Peyer's patch (tissue), 4 donors: ENCODE measurements around the gene NFATC4. TPM values are rescaled to one million over a fixed set of nuclear protein-coding genes. Genes with fewer than 3 reads are reported as not detected.
A peak's percentile ranks its signal among the peaks of the same experiment; 100 is the strongest.

ENCODE experiments used
- DNase-seq, 3 donors: peaks; one replicate each; pipeline ENCODE4 v3.0.0-alpha.2; 2017 to 2019
- H3K27ac ChIP-seq, 4 donors: fragments of 200-600 bp; sonication (generic); one replicate each; pipeline ENCODE4 v1.5.1; 2016 to 2019
- H3K27me3 ChIP-seq, 2 donors: fragments of 200-600 bp; sonication (generic); one replicate each; pipeline ENCODE4 v1.5.1; 2019
- H3K36me3 ChIP-seq, 3 donors: fragments of 200-600 bp; sonication (generic); one replicate each; pipeline ENCODE4 v1.5.1; 2016 to 2019
- H3K4me1 ChIP-seq, 4 donors: fragments of 200-600 bp; sonication (generic); one replicate each; pipeline ENCODE4 v1.5.1; 2016 to 2019
- H3K4me3 ChIP-seq, 4 donors: fragments of 200-600 bp; sonication (generic); 1 replicate in 3 of 4; 2 replicates in 1 of 4; pipeline ENCODE4 v1.5.1; 2016 to 2019; ENCODE audit warnings: mild to moderate bottlenecking in 1 of 4
- H3K9me3 ChIP-seq, 4 donors: fragments of 200-600 bp; sonication (generic); one replicate each; pipeline ENCODE4 v1.5.1; 2016 to 2019; ENCODE audit warnings: mild to moderate bottlenecking in 1 of 4
- CTCF ChIP-seq, 6 experiments: fragments of 450-650 bp in 4 of 6; fragments of 200-600 bp in 2 of 6; sonication (generic) in 1 of 6; IDR thresholded peaks; one replicate each; pipeline ENCODE4 v1.5.1; 2017 to 2019; ENCODE audit warnings: antibody characterized with exemption in 6 of 6, mild to moderate bottlenecking in 3 of 6, moderate library complexity in 1 of 6
- POLR2A ChIP-seq, 2 donors: fragments of 450-650 bp; IDR thresholded peaks; one replicate each; pipeline ENCODE4 v1.5.1; 2017; ENCODE audit warnings: antibody characterized with exemption in 2 of 2, mild to moderate bottlenecking in 2 of 2, moderate library complexity in 2 of 2
- total RNA-seq, 4 donors: library from RNA; depleted of rRNA; stranded (reverse); fragments of >200 nt; gene quantifications; one replicate each; pipeline ENCODE4 v1.1.0, GENCODE V29; 2016

NFATC4 gene
- total RNA-seq, 4 donors from 2014 or later, result 6.5 to 52.0 (median 21.5) TPM

- H3K9me3 ChIP-seq, result no peaks in the 10 kb centered on the region
- DNase-seq, result peak in 1 of 3 donors; percentile 2
- H3K4me3 ChIP-seq, result no peak overlapping the region
- no peak overlapping the region for H3K27ac ChIP-seq
- H3K4me1 ChIP-seq, result no peaks in the 10 kb centered on the region
- H3K27me3 ChIP-seq, result no peaks in the 10 kb centered on the region
- no peak for TF ChIP-seq CTCF (IDR thresholded peaks at IDR 0.05)
- TF ChIP-seq POLR2A (IDR thresholded peaks at IDR 0.05), result no peak
- H3K36me3 ChIP-seq, result no peaks in the 10 kb centered on the region
Measured at GRCh38 chr14:24388474-24389179, 20.6 kb downstream of the NFATC4 start.

DNA sequence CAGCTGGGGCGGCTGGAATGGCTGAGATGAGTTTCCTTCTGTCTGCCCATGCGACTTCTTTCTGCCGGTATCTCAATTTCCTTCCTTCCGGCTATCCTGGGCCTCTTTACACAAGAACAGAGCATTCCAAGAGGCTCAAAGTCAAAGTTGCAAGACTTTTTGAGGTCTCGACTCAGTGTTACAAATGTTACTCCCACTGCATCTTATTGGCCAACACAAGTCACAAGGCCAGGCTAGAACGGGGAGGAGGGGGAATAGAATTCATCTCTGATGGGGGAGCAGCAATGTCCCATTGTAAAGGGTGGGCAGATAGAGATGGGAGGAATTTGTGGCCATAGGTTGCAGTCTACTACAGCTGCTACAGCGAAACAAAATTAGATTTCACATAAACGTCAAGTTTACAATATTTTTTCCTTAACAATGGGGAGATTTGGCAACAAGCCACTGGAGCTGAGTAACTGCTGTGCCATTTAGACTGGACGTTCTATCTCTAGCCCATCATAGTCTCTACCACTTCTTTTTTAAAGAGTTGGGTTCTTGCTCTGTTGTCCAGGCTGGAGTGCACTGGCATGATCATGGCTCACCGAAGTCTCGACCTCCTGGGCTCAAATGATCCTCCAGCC, 21.4 kb downstream of the NFATC4 start:
- Histone ChIP-seq H3K4me1 (no peaks in the 10 kb centered on the region), H3K27ac (no peak overlapping the region), H3K36me3 (no peaks in the 10 kb centered on the region), H3K27me3 (no peaks in the 10 kb centered on the region), H3K9me3 (no peaks in the 10 kb centered on the region), H3K4me3 (no peak overlapping the region)
- no peak for TF ChIP-seq POLR2A (IDR thresholded peaks at IDR 0.05)
- TF ChIP-seq CTCF (IDR thresholded peaks at IDR 0.05), result no peak
- no peak for DNase-seq

DNA sequence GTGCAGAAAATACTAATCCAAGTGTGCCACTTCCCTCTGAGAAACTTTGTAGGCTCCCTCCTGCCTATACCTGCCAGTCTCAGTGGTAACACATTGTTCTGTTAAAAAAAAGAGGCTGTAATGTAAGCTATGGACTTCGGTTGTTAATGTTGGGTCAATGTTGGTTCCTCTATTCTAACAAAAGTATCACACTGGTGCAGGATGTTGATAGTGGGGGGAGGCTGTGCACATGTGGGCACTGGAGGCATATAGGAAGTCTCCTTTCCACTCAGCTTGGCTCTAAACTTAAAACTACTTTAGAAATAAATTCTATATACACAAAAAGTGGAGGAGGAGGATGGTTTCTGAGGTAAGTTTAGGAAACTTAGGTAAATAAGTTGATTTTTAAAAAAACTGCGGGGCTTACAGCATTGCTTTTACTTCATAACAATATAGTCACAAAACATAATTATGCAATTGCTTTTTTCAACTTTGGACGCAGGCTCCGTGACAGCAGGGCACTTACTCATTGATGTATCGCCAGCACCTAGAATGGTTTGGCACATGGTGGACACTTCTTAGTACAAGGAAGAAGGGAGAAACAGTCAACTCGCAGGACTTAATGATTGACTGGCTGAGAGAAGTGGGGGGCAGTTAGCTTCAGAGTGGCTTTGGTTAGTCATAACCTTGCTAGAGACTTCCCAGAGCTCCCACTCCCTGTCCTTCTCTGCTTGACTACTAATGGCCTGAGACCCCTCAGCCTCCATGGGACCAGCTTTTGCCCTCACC, 22.9 kb downstream of the NFATC4 start:
- no peaks in the 10 kb centered on the region for H3K36me3 ChIP-seq
- H3K4me3 ChIP-seq, result no peak overlapping the region
- no peaks in the 10 kb centered on the region for H3K4me1 ChIP-seq
- TF ChIP-seq POLR2A (IDR thresholded peaks at IDR 0.05) (no peak), CTCF (IDR thresholded peaks at IDR 0.05) (no peak)
- no peaks in the 10 kb centered on the region for H3K9me3 ChIP-seq
- DNase-seq, result no peak
- H3K27me3 ChIP-seq, result no peaks in the 10 kb centered on the region
- no peak overlapping the region for H3K27ac ChIP-seq

GRCh38 chr14:24392325-24393091, 24.5 kb downstream of the NFATC4 start:
- Histone ChIP-seq H3K4me3 (no peak overlapping the region), H3K27me3 (no peaks in the 10 kb centered on the region), H3K36me3 (no peaks in the 10 kb centered on the region), H3K27ac (no peak overlapping the region), H3K4me1 (no peaks in the 10 kb centered on the region), H3K9me3 (no peaks in the 10 kb centered on the region)
- TF ChIP-seq POLR2A (IDR thresholded peaks at IDR 0.05), result no peak
- TF ChIP-seq CTCF (IDR thresholded peaks at IDR 0.05), result peak in 1 of 6 experiments; percentile 20
- no peak for DNase-seq

- TF ChIP-seq POLR2A (IDR thresholded peaks at IDR 0.05) (no peak), CTCF (IDR thresholded peaks at IDR 0.05) (no peak)
- Histone ChIP-seq H3K36me3 (no peaks in the 10 kb centered on the region), H3K27me3 (no peaks in the 10 kb centered on the region), H3K4me3 (no peak overlapping the region), H3K9me3 (no peaks in the 10 kb centered on the region), H3K4me1 (peaks cover 0 to 12% (median 3%) of the 10 kb centered on the region in 4 donors), H3K27ac (no peak overlapping the region)
- DNase-seq, result no peak
Measured at GRCh38 chr14:24394275-24394674, 26.3 kb downstream of the NFATC4 start.
